Sigmoid colon (tissue), 7 donors: ENCODE results near the gene APOC1. TPM values are rescaled to one million over a fixed set of nuclear protein-coding genes. Genes with fewer than 3 reads are reported as not detected.

ENCODE experiments used
- DNase-seq: peaks from one replicate; pipeline ENCODE4 v3.0.0-alpha.2; 2019
- H3K27ac ChIP-seq, 4 donors: fragments of 200-600 bp; sonication (generic); one replicate each; pipeline ENCODE4 v1.5.1; 2016 to 2019; ENCODE audit warnings: mild to moderate bottlenecking in 1 of 4
- H3K27me3 ChIP-seq, 3 donors: fragments of 200-600 bp; sonication (generic); one replicate each; pipeline ENCODE4 v1.5.1; 2019; ENCODE audit warnings: mild to moderate bottlenecking in 1 of 3
- H3K36me3 ChIP-seq, 4 donors: fragments of 200-600 bp; sonication (generic); one replicate each; pipeline ENCODE4 v1.5.1; 2016 to 2019
- H3K4me1 ChIP-seq, 4 donors: fragments of 200-600 bp; sonication (generic); one replicate each; pipeline ENCODE4 v1.5.1; 2017 to 2019
- H3K4me3 ChIP-seq, 4 donors: fragments of 200-600 bp; sonication (generic); one replicate each; pipeline ENCODE4 v1.5.1; 2017 to 2019; ENCODE audit warnings: mild to moderate bottlenecking in 2 of 4, moderate library complexity in 1 of 4
- H3K9me3 ChIP-seq, 4 donors: fragments of 200-600 bp in 3 of 4; sonication (generic) in 3 of 4; one replicate each; pipeline versions ENCODE4 v1.5.1 to v1.6.1; 2013 to 2019
- EP300 ChIP-seq, 4 donors: sonication (generic); formaldehyde crosslinking; IDR thresholded peaks; one replicate each; pipeline ENCODE4 v1.6.1; 2017; ENCODE audit warnings: antibody characterized with exemption in 4 of 4
- POLR2A ChIP-seq, 2 donors: fragments of 450-650 bp; IDR thresholded peaks; one replicate each; pipeline ENCODE4 v1.6.1; 2016; ENCODE audit warnings: antibody characterized with exemption in 2 of 2, mild to moderate bottlenecking in 2 of 2, moderate library complexity in 2 of 2
- POLR2AphosphoS5 ChIP-seq, 4 donors: sonication (generic); formaldehyde crosslinking; IDR thresholded peaks; one replicate each; pipeline ENCODE4 v1.6.1; 2017; ENCODE audit warnings: antibody characterized with exemption in 4 of 4
- WGBS, 2 donors: extraction: QIAGEN DNeasy Blood & Tissue Kit; methylation state at CpG; one replicate each; pipeline ENCODE4 v1.1.7; 2013; 5-methylcytosine and 5-hydroxymethylcytosine counted together
- intact Hi-C: fragments of 100-400 bp; cut with DNase I; formaldehyde crosslinking; loops from one replicate; pipeline ENCODE4 v1.15.1; 2023
- polyA plus RNA-seq, 3 donors: library from polyadenylated mRNA; stranded (reverse); fragments of 200-250 nt; gene quantifications; one replicate each; pipeline ENCODE4 v1.2.3, GENCODE V29; 2013
- total RNA-seq, 4 donors: library from RNA; depleted of rRNA; stranded (reverse); fragments of >200 nt; gene quantifications; one replicate each; pipeline ENCODE4 v1.1.0, GENCODE V29; 2016
- TF ChIP-seq, protein P1 (sequence below), 4 experiments: fragments of 450-650 bp in 3 of 4; fragments of 200-600 bp in 1 of 4; IDR thresholded peaks; one replicate each; pipeline ENCODE4 v1.5.1; 2016 to 2019; ENCODE audit warnings: antibody characterized with exemption in 4 of 4, mild to moderate bottlenecking in 3 of 4, moderate library complexity in 2 of 4
- donor health status: healthy with polysubstance abuse.
- donor health status: Bipolar disorder and iron deficiency.
- donor health status: healthy.

APOC1 gene
- total and polyA plus RNA-seq, 7 donors, result 2.3 to 73.3 (median 29.0) TPM; not detected in 1

DNA sequence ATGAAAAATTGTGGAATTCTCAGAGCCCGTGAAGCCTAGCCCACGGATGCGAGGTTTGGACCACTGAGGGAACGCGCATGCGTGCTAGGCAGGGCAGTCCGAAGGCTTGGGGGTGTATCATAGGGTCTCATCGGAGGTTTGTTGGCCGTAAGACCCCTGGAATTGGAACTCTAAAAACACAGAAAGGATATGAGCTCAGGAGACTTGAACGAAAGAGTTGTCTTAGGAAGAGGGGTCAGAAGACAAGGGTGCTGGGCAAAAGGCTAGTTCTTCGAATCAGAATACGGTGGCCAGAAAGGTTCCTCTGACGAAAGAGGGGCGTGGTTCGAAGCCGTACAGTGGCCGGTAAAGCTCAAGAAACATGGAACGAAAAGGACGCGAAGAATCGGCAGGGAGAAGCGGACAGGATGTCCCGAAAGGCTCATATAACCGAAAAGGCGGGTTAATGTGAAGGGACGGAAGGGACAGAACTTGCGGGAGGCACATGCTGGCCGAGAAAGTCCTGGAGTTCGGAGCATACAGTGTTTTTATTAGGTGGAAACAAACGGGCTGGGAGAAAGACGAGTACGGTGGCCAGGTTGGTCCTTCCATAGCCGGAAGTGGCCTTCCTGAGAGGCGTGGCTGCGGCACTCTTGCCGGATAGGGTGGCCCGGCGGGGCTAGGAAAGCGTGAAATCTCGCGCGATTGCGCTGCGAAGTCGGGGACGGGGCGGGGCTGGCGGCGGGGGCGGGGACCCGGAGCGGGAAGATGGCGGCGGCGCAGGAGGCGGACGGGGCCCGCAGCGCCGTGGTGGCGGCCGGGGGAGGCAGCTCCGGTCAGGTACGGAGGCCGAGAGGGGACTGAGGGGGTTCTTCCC is 40.5 kb downstream of the APOC1 start, which contains the start of gene CLPTM1:
CLPTM1 (plus strand) TSS at position 732 of the 856 bp plus-strand sequence; CDS start at position 748, 16 bp downstream.
- intact Hi-C loops, result loop anchor here (2.0 to 5.0 kb wide), 2 partner anchors 46 to 108 kb away; partner anchors contain the start of genes NECTIN2 and RELB
- WGBS, 2 donors, result 0 to 1% methylated on average over 65 of the region's 65 CpGs

DNA sequence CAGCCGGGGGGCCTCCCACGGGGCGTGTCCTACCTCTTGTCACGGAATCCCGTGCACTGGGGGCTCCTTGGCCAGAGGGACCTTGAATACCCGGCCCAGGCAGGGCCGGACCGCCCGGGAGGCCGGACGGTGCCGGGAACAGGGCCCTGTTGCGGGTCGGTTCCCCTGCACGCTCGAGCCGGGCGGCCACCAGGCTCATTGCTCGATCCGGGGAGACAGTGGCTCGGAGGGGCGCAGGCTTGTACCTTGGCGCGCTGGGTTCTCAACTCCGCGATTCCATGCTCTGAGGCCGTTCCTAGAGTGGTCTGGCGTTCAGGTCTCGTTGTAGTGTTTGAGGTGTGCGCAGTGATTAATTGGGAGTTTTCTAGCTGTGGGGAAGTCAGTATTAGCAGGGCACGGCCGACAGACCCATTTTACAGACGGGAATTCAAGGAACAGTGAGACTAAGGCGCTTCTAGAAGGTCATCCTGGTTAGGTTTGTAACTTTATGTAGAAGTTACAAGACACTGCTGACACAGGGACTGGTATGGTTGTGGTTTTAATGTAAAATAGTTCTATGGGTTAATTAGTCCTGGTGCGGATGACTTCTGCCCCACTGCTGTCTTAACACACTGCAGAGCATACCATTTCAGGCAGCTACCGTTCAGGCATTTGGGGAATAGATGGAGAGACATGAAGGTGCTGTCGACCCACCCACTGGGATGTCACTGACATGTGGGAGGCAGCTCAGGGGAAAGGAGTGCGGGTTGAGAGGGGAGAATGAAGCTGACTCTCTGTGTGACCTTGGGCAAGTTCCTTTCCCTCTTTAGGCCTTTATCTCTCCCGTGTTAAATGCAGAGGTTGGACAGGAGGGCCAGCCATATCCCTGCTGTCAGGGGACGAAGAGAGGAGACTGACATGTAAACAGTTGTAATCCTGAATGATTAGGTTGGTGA is 41.4 kb downstream of the APOC1 start:
- peak overlapping the region; percentile 88 to 95 (median 90) for H3K27ac ChIP-seq
- H3K9me3 ChIP-seq, result no peaks in the 10 kb centered on the region
- peaks cover 0 to 5% (median 0%) of the 10 kb centered on the region in 4 donors for H3K36me3 ChIP-seq
- H3K4me1 ChIP-seq, result peaks cover 0 to 48% (median 46%) of the 10 kb centered on the region in 4 donors
- H3K27me3 ChIP-seq, result no peaks in the 10 kb centered on the region
- 1 to 4% methylated on average over 40 of the region's 40 CpGs for WGBS, 2 donors
- H3K4me3 ChIP-seq, result peak overlapping the region; percentile 72 to 96 (median 88)
- DNase-seq, result no peak
- TF ChIP-seq POLR2A (IDR thresholded peaks at IDR 0.05) (no peak), POLR2AphosphoS5 (IDR thresholded peaks at IDR 0.05) (no peak), EP300 (IDR thresholded peaks at IDR 0.05) (no peak)
- TF ChIP-seq, protein P1, sequence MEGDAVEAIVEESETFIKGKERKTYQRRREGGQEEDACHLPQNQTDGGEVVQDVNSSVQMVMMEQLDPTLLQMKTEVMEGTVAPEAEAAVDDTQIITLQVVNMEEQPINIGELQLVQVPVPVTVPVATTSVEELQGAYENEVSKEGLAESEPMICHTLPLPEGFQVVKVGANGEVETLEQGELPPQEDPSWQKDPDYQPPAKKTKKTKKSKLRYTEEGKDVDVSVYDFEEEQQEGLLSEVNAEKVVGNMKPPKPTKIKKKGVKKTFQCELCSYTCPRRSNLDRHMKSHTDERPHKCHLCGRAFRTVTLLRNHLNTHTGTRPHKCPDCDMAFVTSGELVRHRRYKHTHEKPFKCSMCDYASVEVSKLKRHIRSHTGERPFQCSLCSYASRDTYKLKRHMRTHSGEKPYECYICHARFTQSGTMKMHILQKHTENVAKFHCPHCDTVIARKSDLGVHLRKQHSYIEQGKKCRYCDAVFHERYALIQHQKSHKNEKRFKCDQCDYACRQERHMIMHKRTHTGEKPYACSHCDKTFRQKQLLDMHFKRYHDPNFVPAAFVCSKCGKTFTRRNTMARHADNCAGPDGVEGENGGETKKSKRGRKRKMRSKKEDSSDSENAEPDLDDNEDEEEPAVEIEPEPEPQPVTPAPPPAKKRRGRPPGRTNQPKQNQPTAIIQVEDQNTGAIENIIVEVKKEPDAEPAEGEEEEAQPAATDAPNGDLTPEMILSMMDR (IDR thresholded peaks at IDR 0.05), result no peak
- intact Hi-C loops, result loop anchor here (2.0 kb wide), 1 partner anchor 45 kb away; the partner anchor contains the start of gene RELB

More for the DNA sequence above, 40.5 kb downstream of the APOC1 start, which contains the start of gene CLPTM1:
- no peaks in the 10 kb centered on the region for H3K9me3 ChIP-seq
- H3K27ac ChIP-seq, result peak within 1 kb of the TSS; percentile 88 to 95 (median 90)
- H3K4me3 ChIP-seq, result peak within 1 kb of the TSS; percentile 72 to 96 (median 88)
- DNase-seq, result peak; percentile 98
- H3K27me3 ChIP-seq, result no peaks in the 10 kb centered on the region
- peaks cover 0 to 9% (median 2%) of the 10 kb centered on the region in 4 donors for H3K36me3 ChIP-seq
- TF ChIP-seq EP300 (IDR thresholded peaks at IDR 0.05) (peak in 2 of 4 donors; percentile 15 to 22), POLR2A (IDR thresholded peaks at IDR 0.05) (peak; percentile 55 to 69), POLR2AphosphoS5 (IDR thresholded peaks at IDR 0.05) (peak; percentile 72 to 95 (median 89))
- TF ChIP-seq, protein P1 (IDR thresholded peaks at IDR 0.05), result no peak
- H3K4me1 ChIP-seq, result peaks cover 0 to 50% (median 46%) of the 10 kb centered on the region in 4 donors

DNA sequence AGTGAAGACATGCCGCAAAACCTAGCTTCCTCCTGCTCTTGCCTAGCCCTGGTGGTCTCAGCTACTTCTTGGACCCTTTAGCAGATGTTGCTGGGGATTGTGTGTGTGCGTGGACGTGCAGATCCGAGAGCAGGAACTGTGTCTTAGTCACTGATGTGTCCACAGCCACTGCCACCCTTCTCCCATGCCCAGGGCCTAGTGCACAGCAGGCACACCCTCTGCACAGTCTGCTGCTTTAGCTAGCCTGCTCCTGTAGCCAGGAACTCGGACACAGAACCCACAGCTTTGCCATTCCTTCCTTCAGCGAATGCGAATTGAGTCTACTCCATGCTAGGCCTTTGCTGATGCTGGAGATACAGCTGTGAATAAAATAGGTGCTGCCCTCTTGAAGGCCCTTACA is 43.1 kb downstream of the APOC1 start:
- Histone ChIP-seq H3K36me3 (peaks cover 0 to 23% (median 11%) of the 10 kb centered on the region in 4 donors), H3K4me1 (peaks cover 0 to 41% (median 37%) of the 10 kb centered on the region in 4 donors), H3K9me3 (no peaks in the 10 kb centered on the region), H3K4me3 (no peak overlapping the region), H3K27me3 (no peaks in the 10 kb centered on the region), H3K27ac (no peak overlapping the region)
- WGBS, 2 donors, result 87 to 88% methylated on average over 7 of the region's 7 CpGs
- intact Hi-C loops, result no loop called here
- DNase-seq, result no peak
- TF ChIP-seq, protein P1 (IDR thresholded peaks at IDR 0.05), result no peak
- TF ChIP-seq POLR2AphosphoS5 (IDR thresholded peaks at IDR 0.05) (no peak), POLR2A (IDR thresholded peaks at IDR 0.05) (no peak), EP300 (IDR thresholded peaks at IDR 0.05) (no peak)

DNA sequence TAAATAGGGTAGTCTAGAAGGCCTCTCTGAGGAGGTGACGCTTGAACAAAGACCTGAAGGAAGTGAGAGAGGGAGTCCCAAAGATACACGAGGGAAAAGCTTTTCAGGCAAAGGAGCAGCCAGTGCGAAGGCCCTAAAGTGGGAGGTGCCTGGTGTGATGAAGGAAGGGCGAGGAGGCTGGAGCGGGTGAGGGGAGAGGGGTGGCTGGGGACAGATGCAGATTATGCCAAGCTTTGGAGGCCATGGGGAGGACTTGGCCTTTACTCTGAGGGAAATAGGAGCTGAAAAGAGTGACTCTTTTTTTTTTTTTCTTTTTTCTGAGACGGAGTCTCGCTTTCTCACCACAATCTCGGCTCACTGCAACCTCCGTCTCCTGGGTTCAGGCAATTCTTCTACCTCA is 43.7 kb downstream of the APOC1 start:
- Histone ChIP-seq H3K27me3 (no peaks in the 10 kb centered on the region), H3K4me3 (no peak overlapping the region), H3K4me1 (peaks cover 0 to 41% (median 36%) of the 10 kb centered on the region in 4 donors), H3K36me3 (peaks cover 0 to 28% (median 11%) of the 10 kb centered on the region in 4 donors), H3K9me3 (no peaks in the 10 kb centered on the region), H3K27ac (no peak overlapping the region)
- intact Hi-C loops, result no loop called here
- TF ChIP-seq POLR2A (IDR thresholded peaks at IDR 0.05) (no peak), EP300 (IDR thresholded peaks at IDR 0.05) (no peak), POLR2AphosphoS5 (IDR thresholded peaks at IDR 0.05) (no peak)
- TF ChIP-seq, protein P1 (IDR thresholded peaks at IDR 0.05), result no peak
- no peak for DNase-seq
- WGBS, 2 donors, result 77 to 81% methylated on average over 9 of the region's 9 CpGs
